Esophagus squamous epithelium (tissue), 5 donors: Measurements from ENCODE around the gene RNF180. TPM values are rescaled to one million over a fixed set of nuclear protein-coding genes. Genes with fewer than 3 reads are reported as not detected.

Experiments used
- DNase-seq: peaks from one replicate; lab custom pipeline; 2025; lab: John Stamatoyannopoulos, UW
- H3K27ac ChIP-seq, 4 donors: fragments of 200-600 bp; sonication (generic); one replicate each; pipeline ENCODE4 v1.5.1; 2016 to 2019; ENCODE audit warnings: mild to moderate bottlenecking in 1 of 4
- H3K27me3 ChIP-seq, 4 donors: fragments of 200-600 bp; sonication (generic); 1 replicate in 3 of 4; 2 replicates in 1 of 4; pipeline versions ENCODE4 v1.5.1 to v1.6.0; 2017 to 2021; ENCODE audit warnings: antibody characterized with exemption in 1 of 4
- H3K36me3 ChIP-seq, 3 donors: fragments of 200-600 bp; sonication (generic); one replicate each; pipeline ENCODE4 v1.5.1; 2016 to 2019
- H3K4me1 ChIP-seq, 3 donors: fragments of 200-600 bp; sonication (generic); one replicate each; pipeline ENCODE4 v1.5.1; 2017 to 2019
- H3K4me3 ChIP-seq, 4 donors: fragments of 200-600 bp; sonication (generic); 1 replicate in 3 of 4; 2 replicates in 1 of 4; pipeline ENCODE4 v1.5.1; 2016 to 2019; ENCODE audit warnings: mild to moderate bottlenecking in 2 of 4, moderate library complexity in 1 of 4
- H3K9me3 ChIP-seq, 3 donors: fragments of 200-600 bp; sonication (generic); one replicate each; pipeline ENCODE4 v1.5.1; 2016 to 2019
- CTCF ChIP-seq, 6 experiments: fragments of 450-650 bp in 4 of 6; fragments of 200-600 bp in 2 of 6; sonication (generic) in 2 of 6; IDR thresholded peaks; one replicate each; pipeline ENCODE4 v1.5.1; 2016 to 2019; ENCODE audit warnings: antibody characterized with exemption in 6 of 6, mild to moderate bottlenecking in 4 of 6, moderate library complexity in 4 of 6
- POLR2A ChIP-seq, 4 donors: fragments of 450-650 bp; IDR thresholded peaks; one replicate each; pipeline ENCODE4 v1.6.1; 2017; ENCODE audit warnings: antibody characterized with exemption in 4 of 4, mild to moderate bottlenecking in 4 of 4, moderate library complexity in 3 of 4
- WGBS, 2 donors: methylation state at CpG; one replicate each; pipeline ENCODE4 v1.1.5; 2018; 5-methylcytosine and 5-hydroxymethylcytosine counted together
- intact Hi-C: fragments of 100-400 bp; cut with DNase I; formaldehyde crosslinking; loops from one replicate; pipeline ENCODE4 v1.15.0; 2022
- total RNA-seq, 4 donors: library from RNA; depleted of rRNA; stranded (reverse); fragments of >200 nt; gene quantifications; one replicate each; pipeline ENCODE4 v1.1.0, GENCODE V29; 2016
- donor health status: DM: yes; HTN: yes; CAD: no.

The RNF180 gene
- total RNA-seq, 4 donors from 2014 or later = 2.1 to 9.5 (median 3.3) TPM

- Histone ChIP-seq H3K4me3 (no peak overlapping the region), H3K4me1 (peaks cover 0 to 28% (median 13%) of the 10 kb centered on the region in 3 donors), H3K36me3 (no peaks in the 10 kb centered on the region), H3K27me3 (no peaks in the 10 kb centered on the region), H3K27ac (peak overlapping the region in 3 of 4 donors; percentile 9 to 49 (median 38)), H3K9me3 (no peaks in the 10 kb centered on the region)
- intact Hi-C loops = no loop called here
- 21 to 32% methylated on average over 4 of the region's 4 CpGs for WGBS, 2 donors
- DNase-seq = no peak
- TF ChIP-seq POLR2A (IDR thresholded peaks at IDR 0.05) (no peak), CTCF (IDR thresholded peaks at IDR 0.05) (no peak)
Measured at GRCh38 chr5:64145216-64145895, 20.3 kb upstream of the RNF180 start.

GRCh38 chr5:64147379-64147778 lies 18.3 kb upstream of the RNF180 start:
- 87 to 93% methylated on average over 2 of the region's 2 CpGs for WGBS, 2 donors
- DNase-seq = no peak
- no peaks in the 10 kb centered on the region for H3K36me3 ChIP-seq
- H3K27me3 ChIP-seq = no peaks in the 10 kb centered on the region
- no peak for TF ChIP-seq POLR2A (IDR thresholded peaks at IDR 0.05)
- no peak for TF ChIP-seq CTCF (IDR thresholded peaks at IDR 0.05)
- no peak overlapping the region for H3K4me3 ChIP-seq
- peaks cover 0 to 28% (median 13%) of the 10 kb centered on the region in 3 donors for H3K4me1 ChIP-seq
- H3K9me3 ChIP-seq = no peaks in the 10 kb centered on the region
- H3K27ac ChIP-seq = no peak overlapping the region
- intact Hi-C loops = no loop called here

GRCh38 chr5:64147849-64148441 lies 17.7 kb upstream of the RNF180 start:
- Histone ChIP-seq H3K9me3 (peaks cover 0 to 3% (median 0%) of the 10 kb centered on the region in 3 donors), H3K27ac (no peak overlapping the region), H3K36me3 (no peaks in the 10 kb centered on the region), H3K4me3 (no peak overlapping the region), H3K27me3 (no peaks in the 10 kb centered on the region), H3K4me1 (peaks cover 0 to 28% (median 13%) of the 10 kb centered on the region in 3 donors)
- intact Hi-C loops = no loop called here
- TF ChIP-seq CTCF (IDR thresholded peaks at IDR 0.05) = peak in 5 of 6 experiments; percentile 67 to 88 (median 76)
- no peak for TF ChIP-seq POLR2A (IDR thresholded peaks at IDR 0.05)
- no peak for DNase-seq
- WGBS, 2 donors = 13% methylated on average over 7 of the region's 7 CpGs

DNA sequence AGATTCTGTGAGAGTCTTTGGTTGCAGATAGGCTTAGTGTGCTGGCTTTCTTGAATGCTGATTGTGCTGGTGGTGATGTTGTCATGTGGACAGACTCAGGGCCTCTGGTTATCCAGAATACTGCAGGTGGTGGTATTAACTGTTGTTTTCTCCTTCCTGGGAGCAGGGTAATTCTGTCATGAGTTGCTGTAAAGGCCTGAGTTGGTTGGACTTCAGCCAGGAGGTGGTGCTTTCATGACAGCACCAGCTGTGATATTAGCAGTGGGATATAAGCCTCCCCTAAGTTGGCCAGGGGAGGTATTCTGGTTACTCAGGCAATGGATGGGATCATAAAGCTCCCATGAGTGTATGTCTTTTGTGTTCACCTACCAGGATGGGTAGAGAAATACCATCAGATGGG lies 16.4 kb upstream of the RNF180 start:
- TF ChIP-seq CTCF (IDR thresholded peaks at IDR 0.05) (no peak), POLR2A (IDR thresholded peaks at IDR 0.05) (no peak)
- intact Hi-C loops = no loop called here
- H3K27me3 ChIP-seq = no peaks in the 10 kb centered on the region

GRCh38 chr5:64149857-64150521 lies 15.7 kb upstream of the RNF180 start:
- intact Hi-C loops = no loop called here
- Histone ChIP-seq H3K9me3 (peaks cover 0 to 17% (median 10%) of the 10 kb centered on the region in 3 donors), H3K27ac (no peak overlapping the region), H3K4me1 (peaks cover 0 to 17% (median 4%) of the 10 kb centered on the region in 3 donors), H3K4me3 (no peak overlapping the region), H3K36me3 (no peaks in the 10 kb centered on the region), H3K27me3 (no peaks in the 10 kb centered on the region)
- DNase-seq = no peak
- 92 to 100% methylated on average over 1 to 5 of the region's 33 CpGs for WGBS, 2 donors
- no peak for TF ChIP-seq CTCF (IDR thresholded peaks at IDR 0.05)
- TF ChIP-seq POLR2A (IDR thresholded peaks at IDR 0.05) = no peak

More for the DNA sequence above, 16.4 kb upstream of the RNF180 start:
- H3K4me3 ChIP-seq = no peak overlapping the region
- no peak overlapping the region for H3K27ac ChIP-seq
- H3K36me3 ChIP-seq = no peaks in the 10 kb centered on the region
- H3K4me1 ChIP-seq = peaks cover 0 to 24% (median 9%) of the 10 kb centered on the region in 3 donors
- no peak for DNase-seq
- peaks cover 0 to 16% (median 10%) of the 10 kb centered on the region in 3 donors for H3K9me3 ChIP-seq
